ENCODE measurements around the gene NLRC3.

Gene NLRC3

DNA sequence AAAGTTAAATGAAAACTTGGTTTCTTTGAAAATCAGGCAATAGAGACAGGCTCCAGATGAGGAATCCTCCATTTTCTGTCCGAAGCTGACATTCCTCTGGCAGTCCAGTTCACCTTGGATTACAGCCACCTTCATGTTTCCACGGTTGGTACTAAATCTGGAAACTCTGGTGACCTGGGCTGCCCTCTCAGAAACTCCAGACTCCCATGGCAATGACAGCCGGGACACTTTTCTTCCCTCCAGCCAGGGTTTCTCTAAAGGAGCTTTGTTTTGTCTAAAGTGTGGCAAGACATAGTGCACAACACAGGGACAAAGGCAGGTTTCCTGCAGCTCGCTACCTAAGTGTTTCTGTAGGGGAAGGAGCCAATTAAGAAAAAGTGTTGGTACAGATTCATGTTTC, 40.4 kb downstream of the NLRC3 start:
- DNase-seq (ENCODE audit: insufficient read length, low spot score) (no peak), FAIRE-seq (no peak)
- TF ChIP-seq, protein P1, sequence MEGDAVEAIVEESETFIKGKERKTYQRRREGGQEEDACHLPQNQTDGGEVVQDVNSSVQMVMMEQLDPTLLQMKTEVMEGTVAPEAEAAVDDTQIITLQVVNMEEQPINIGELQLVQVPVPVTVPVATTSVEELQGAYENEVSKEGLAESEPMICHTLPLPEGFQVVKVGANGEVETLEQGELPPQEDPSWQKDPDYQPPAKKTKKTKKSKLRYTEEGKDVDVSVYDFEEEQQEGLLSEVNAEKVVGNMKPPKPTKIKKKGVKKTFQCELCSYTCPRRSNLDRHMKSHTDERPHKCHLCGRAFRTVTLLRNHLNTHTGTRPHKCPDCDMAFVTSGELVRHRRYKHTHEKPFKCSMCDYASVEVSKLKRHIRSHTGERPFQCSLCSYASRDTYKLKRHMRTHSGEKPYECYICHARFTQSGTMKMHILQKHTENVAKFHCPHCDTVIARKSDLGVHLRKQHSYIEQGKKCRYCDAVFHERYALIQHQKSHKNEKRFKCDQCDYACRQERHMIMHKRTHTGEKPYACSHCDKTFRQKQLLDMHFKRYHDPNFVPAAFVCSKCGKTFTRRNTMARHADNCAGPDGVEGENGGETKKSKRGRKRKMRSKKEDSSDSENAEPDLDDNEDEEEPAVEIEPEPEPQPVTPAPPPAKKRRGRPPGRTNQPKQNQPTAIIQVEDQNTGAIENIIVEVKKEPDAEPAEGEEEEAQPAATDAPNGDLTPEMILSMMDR (IDR thresholded peaks at IDR 0.05; ENCODE audit: insufficient read depth, missing control alignments): no peak

DNA sequence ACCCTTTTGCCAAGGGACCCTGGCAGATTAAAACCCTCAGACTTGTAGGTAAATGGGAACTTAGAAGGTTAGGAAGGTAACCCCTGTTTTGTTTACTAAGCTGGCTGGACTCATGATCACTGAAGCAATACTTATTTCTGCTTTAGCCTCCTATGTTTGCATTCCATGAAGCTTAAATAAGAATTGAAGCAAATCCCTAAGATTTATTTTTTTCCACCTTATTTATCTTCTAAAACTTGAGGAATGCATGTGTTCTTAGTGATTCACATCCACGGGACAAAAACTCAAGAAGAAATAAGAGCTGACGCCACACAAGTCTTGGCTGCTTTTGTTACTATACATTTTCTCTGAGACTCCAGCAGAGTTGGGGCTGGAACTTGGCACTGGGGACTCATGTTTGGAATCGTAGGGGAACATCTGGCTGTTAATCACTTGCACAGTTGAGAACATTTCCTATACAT, 40.9 kb downstream of the NLRC3 start:
- no peak for DNase-seq (ENCODE audit: insufficient read length, low spot score)
- TF ChIP-seq, protein P1 (IDR thresholded peaks at IDR 0.05; ENCODE audit: insufficient read depth, missing control alignments): no peak
- FAIRE-seq: no peak

DNA sequence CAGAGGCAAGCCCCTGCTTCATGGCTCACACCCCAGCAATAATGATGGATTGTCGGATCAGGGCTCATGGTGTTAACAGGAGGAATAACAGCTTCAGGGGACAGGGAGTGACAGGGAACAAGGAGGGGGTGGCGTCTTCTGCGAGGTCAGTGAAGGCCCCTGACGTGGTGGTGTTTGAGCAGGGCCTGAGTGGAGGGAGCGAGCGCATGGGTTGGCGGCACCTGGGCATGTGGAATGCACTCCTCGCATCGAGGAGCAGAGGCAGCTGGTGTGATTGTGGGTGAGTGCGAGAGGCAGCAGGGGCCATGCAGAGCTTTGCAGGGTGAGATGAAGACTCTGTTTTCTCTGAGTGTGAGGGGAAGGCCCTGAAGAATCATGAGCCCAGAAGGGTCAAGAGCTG, 43.1 kb downstream of the NLRC3 start:
- no peak for DNase-seq (ENCODE audit: insufficient read length, low spot score)
- TF ChIP-seq, protein P1 (IDR thresholded peaks at IDR 0.05; ENCODE audit: insufficient read depth, missing control alignments): no peak
- no peak for FAIRE-seq

DNA sequence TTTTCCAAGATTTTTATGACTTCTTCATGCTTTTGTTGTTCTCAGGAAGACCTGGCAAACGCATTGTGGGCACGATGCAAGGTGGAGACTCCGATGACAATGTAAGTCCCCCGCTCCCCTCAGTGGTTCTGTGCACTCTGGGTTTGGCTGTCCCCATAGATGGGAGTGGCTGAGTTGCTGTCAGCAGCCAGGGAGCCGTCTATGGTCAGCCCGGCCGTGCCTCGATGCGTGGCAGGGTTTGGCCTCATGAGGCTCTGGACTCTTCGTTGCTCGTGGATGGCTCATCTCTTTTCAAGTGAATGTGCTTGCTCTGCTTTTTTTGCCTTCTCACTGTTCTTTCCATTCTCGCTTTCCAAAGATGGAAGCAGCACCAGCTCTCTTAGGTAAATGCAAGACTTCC, 44.5 kb downstream of the NLRC3 start:
- FAIRE-seq (no peak), DNase-seq (ENCODE audit: insufficient read length, low spot score) (no peak)
- TF ChIP-seq, protein P1 (IDR thresholded peaks at IDR 0.05; ENCODE audit: insufficient read depth, missing control alignments): no peak

DNA sequence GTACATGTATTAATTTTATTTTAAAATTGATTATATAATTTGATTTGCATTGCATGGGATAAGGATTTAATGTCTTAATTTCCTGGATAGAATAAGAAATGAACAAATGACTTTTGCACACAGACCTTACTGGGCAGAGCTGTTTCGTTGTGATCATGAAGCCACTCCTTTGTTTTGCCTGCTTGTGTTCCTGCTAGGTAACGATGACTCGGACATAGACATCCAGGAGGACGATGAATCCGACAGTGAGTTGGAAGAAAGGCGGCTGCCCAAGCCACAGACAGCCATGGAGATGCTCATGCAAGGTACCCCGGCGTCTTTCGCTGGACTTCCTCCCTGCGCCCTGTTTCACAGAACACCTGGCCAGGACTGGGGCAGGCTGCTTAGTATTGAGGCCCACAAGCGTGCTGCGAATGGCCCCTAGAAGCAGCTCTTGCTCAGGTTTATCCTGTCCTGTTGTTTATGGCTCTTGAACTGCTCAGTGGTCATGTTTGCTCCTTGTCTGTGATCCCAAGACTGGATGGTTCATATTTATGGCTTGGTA, 46.8 kb downstream of the NLRC3 start:
- TF ChIP-seq, protein P1 (IDR thresholded peaks at IDR 0.05; ENCODE audit: insufficient read depth, missing control alignments): no peak
- DNase-seq (ENCODE audit: insufficient read length, low spot score): no peak
- FAIRE-seq: no peak

DNA sequence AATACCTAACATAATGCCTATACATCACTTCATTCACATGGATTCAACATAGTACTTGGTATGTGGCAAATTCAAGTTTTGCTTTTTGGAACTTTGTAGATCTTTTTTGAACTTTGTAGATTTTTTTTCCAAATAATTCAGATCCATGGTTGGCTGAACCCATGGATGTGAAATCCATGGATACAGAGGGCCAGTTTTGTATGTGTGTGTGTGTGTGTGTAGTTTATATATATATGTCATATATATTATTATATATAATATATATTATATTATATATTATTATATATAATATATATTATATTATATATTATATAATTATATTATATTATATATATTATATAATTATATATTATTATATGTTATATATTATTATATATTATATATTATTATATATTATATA, 48.0 kb downstream of the NLRC3 start:
- TF ChIP-seq, protein P1 (IDR thresholded peaks at IDR 0.05; ENCODE audit: insufficient read depth, missing control alignments): no peak
- FAIRE-seq (no peak), DNase-seq (ENCODE audit: insufficient read length, low spot score) (no peak)

DNA sequence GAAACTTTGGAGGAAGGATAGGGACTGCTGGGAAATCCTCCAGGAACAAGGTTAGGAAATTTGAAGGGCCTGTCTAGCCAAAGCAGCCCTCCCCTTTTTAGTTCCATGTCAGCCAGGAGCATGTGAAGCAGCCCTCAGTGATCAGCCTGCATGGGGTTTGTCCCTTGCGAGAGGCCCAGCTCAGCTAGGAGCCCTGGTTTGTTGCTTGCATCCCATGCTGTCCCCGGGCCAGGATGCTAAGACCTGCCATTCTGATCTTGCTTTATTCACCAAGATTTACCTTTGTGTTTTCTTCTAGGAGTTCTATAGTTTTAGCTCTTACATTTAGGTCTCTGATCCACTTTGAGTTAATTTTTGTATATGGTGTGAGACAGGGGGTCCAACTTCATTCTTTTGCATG, 48.8 kb downstream of the NLRC3 start:
- FAIRE-seq (no peak), DNase-seq (ENCODE audit: insufficient read length, low spot score) (no peak)
- TF ChIP-seq, protein P1 (IDR thresholded peaks at IDR 0.05; ENCODE audit: insufficient read depth, missing control alignments): no peak

Data from D721Med (cell line).